Measurements from ENCODE around the gene ITGA7. TPM values are rescaled to one million over a fixed set of nuclear protein-coding genes. Genes with fewer than 3 reads are reported as not detected.

Gene ITGA7, protein sequence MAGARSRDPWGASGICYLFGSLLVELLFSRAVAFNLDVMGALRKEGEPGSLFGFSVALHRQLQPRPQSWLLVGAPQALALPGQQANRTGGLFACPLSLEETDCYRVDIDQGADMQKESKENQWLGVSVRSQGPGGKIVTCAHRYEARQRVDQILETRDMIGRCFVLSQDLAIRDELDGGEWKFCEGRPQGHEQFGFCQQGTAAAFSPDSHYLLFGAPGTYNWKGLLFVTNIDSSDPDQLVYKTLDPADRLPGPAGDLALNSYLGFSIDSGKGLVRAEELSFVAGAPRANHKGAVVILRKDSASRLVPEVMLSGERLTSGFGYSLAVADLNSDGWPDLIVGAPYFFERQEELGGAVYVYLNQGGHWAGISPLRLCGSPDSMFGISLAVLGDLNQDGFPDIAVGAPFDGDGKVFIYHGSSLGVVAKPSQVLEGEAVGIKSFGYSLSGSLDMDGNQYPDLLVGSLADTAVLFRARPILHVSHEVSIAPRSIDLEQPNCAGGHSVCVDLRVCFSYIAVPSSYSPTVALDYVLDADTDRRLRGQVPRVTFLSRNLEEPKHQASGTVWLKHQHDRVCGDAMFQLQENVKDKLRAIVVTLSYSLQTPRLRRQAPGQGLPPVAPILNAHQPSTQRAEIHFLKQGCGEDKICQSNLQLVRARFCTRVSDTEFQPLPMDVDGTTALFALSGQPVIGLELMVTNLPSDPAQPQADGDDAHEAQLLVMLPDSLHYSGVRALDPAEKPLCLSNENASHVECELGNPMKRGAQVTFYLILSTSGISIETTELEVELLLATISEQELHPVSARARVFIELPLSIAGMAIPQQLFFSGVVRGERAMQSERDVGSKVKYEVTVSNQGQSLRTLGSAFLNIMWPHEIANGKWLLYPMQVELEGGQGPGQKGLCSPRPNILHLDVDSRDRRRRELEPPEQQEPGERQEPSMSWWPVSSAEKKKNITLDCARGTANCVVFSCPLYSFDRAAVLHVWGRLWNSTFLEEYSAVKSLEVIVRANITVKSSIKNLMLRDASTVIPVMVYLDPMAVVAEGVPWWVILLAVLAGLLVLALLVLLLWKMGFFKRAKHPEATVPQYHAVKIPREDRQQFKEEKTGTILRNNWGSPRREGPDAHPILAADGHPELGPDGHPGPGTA
- total RNA-seq, result 15.2 and 18.7 TPM in 2 replicates

GRCh38 chr12:55707841-55708694, at the start of gene ITGA7:
Gene ITGA7, minus strand, starts transcription at chr12:55707904. Its CDS starts 222 bp downstream, at chr12:55707682.

DNA sequence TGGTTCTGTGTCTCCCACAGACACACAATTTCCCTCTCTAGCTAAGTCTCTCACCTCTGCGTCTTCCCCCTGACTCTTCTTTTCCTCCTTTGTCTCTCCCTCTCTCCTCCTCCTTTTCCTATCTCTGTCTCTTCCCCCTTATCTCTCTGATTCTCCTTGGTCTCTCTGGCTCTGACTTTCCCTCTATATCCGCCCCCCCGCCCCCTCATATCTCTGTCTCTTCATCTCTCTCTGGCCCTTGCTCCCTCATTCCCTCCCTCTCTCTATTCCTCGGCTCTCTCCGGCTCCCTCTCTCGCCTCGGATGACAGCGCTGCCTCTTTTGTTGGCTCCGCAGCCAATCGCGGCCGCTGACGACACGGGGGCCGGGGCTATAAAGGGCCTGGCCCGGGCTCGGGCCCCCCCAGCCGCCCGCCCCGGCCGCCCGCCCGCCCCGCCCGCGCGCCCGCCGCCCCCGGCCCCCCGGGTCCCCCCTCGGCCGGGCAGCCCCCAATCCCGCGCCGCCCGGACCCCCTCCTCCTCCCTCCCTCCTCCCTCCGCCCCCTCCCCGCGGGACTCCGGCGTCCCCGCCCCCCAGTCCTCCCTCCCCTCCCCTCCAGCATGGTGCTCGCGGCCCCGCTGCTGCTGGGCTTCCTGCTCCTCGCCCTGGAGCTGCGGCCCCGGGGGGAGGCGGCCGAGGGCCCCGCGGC, 35.2 kb upstream of the ITGA7 start, which contains the start of gene GDF11:
TSS of gene GDF11 (plus strand) at position 404 of the 687 bp plus-strand sequence. CDS start at position 599, 195 bp downstream.

GRCh38 chr12:55728939-55729818, 21.5 kb upstream of the ITGA7 start, which contains the start of gene CD63:
Gene CD63, minus strand, starts transcription at chr12:55729009. Its CDS starts 668 bp downstream, at chr12:55728341.

GRCh38 chr12:55720071-55720564, 12.4 kb upstream of the ITGA7 start, which contains the start of gene RDH5:
Gene RDH5, plus strand, starts transcription at chr12:55720393. Its CDS starts 792 bp downstream, at chr12:55721185.

DNA sequence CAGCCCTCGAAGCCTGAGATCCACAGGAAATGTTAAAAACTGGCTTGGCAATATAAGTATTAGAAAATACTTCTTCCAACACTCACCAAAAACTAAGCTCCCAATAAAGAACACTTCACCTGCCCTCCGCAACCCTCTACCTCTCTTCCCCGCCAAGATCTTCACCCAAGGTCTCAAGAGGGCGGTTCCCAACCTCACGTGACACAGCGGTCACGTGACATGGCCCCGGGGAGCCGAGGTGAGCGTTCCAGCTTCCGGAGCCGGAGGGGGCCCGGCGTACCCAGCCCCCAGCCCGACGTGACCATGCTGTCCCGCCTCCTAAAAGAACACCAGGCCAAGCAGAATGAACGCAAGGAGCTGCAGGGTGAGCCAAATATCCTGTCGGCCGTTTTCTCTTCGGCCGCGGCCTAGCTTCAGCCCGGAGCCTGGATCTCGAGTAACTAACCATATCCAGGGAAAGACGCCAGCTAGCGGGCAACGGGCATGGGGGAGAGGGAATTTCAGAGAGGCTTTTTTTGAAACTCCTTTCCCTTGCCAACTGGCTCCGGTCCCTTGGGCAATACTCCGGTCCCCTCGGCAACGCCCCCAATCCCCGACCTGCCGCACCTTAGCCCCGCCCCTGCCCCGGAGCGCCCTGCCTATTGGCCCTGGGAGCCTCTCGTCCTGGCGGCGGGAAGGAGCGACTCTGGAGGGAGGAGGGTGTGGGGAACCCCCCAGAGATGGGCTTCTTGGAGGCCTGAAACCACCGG, 8.3 kb upstream of the ITGA7 start, which contains the start of gene BLOC1S1:
TSS of gene BLOC1S1 (plus strand) at position 214 of the 749 bp plus-strand sequence. CDS start at position 220, 6 bp downstream.

GRCh38 chr12:55636853-55637252, 70.9 kb downstream of the ITGA7 start, which contains the start of gene OR10P1:
Gene OR10P1, plus strand, starts transcription at chr12:55636892. Its CDS starts 0 bp downstream, at chr12:55636892.

Small RNA genes lying within 50 kb of the gene (small RNA-seq; reads per million reads assigned to genes)
- gene AC009779.1 (not detected), gene AC009779.5 (not detected), gene RF00017 (not detected)

Other genes with a start within 250 kb of the ITGA7 start
- not detected in 2 replicates for gene OR6C70, start 237.8 kb downstream of the ITGA7 start, total RNA-seq
- not detected in 2 replicates for gene OR6C68, start 215.5 kb downstream of the ITGA7 start, total RNA-seq
- gene OR6C4, start 158.3 kb downstream of the ITGA7 start, total RNA-seq, result not detected in 2 replicates
- gene OR2AP1, start 135.4 kb downstream of the ITGA7 start, total RNA-seq, result not detected in 2 replicates
- gene OR10P1, start 71.0 kb downstream of the ITGA7 start, total RNA-seq, result not detected in 2 replicates
- gene BLOC1S1, start 8.1 kb upstream of the ITGA7 start, total RNA-seq, result 33.8 and 54.0 TPM in 2 replicates
- gene RDH5, start 12.5 kb upstream of the ITGA7 start, total RNA-seq, result 59.2 and 70.6 TPM in 2 replicates
- gene CD63, start 21.1 kb upstream of the ITGA7 start, total RNA-seq, result 1,437 and 2,220 TPM in 2 replicates
- 4.0 and 7.0 TPM in 2 replicates for gene GDF11, start 35.2 kb upstream of the ITGA7 start, total RNA-seq
- 65.5 and 79.0 TPM in 2 replicates for gene SARNP, start 109.8 kb upstream of the ITGA7 start, total RNA-seq
- 14.3 and 15.6 TPM in 2 replicates for gene ORMDL2, start 110.1 kb upstream of the ITGA7 start, total RNA-seq
- gene DNAJC14, start 121.7 kb upstream of the ITGA7 start, total RNA-seq, result 32.3 and 42.4 TPM in 2 replicates
- gene MMP19, start 135.0 kb upstream of the ITGA7 start, total RNA-seq, result 9.2 and 9.9 TPM in 2 replicates
- gene PYM1, start 220.0 kb upstream of the ITGA7 start, total RNA-seq, result 36.4 TPM in 2 replicates
- gene DGKA, start 223.3 kb upstream of the ITGA7 start, total RNA-seq, result 39.3 and 42.8 TPM in 2 replicates

Measured in subcutaneous preadipocyte (primary cell).